HL-60 (cell line): Measurements from ENCODE around the gene UQCR11.

Experiments
- DNase-seq, 2 experiments: peaks; one replicate each; pipeline ENCODE4 v3.0.0-alpha.2; 2010 to 2020; ENCODE audit warnings: low read depth in 1 of 2, low spot score in 1 of 2
- H3K27ac ChIP-seq: fragments of 250-450 bp; sonication (Bioruptor Pico); replicated peaks from 2 replicates; pipeline ENCODE4 v1.5.1; 2020; ENCODE audit warnings: mild to moderate bottlenecking, moderate library complexity
- H3K27me3 ChIP-seq: fragments of 250-450 bp; sonication (Bioruptor Pico); 2 replicates; pipeline ENCODE4 v1.5.1; 2021; ENCODE audit warnings: mild to moderate bottlenecking, moderate library complexity; ENCODE audit not compliant: insufficient read depth, poor library complexity, severe bottlenecking
- H3K4me3 ChIP-seq: replicated peaks from 2 replicates; pipeline ENCODE4 v1.5.1; 2011; ENCODE audit warnings: mild to moderate bottlenecking, control low read depth, low read length; ENCODE audit not compliant: insufficient read depth
- CTCF ChIP-seq: IDR thresholded peaks from one replicate; pipeline ENCODE4 v1.5.1; 2011; ENCODE audit warnings: low read length, control low read depth, inconsistent platforms; ENCODE audit not compliant: insufficient read depth
- GABPA ChIP-seq: IDR thresholded peaks from 2 replicates; pipeline ENCODE4 v1.6.1; 2012; ENCODE audit warnings: low read depth
- POLR2AphosphoS5 ChIP-seq: IDR thresholded peaks from 2 replicates; pipeline ENCODE4 v1.6.1; 2012; ENCODE audit warnings: low read depth
- REST ChIP-seq: IDR thresholded peaks from 2 replicates; pipeline ENCODE4 v1.6.1; 2012; ENCODE audit warnings: low read depth; ENCODE audit not compliant: insufficient replicate concordance
- SPI1 ChIP-seq: IDR thresholded peaks from 2 replicates; pipeline ENCODE4 v1.6.1; 2012; ENCODE audit warnings: low read depth, mild to moderate bottlenecking, borderline replicate concordance

The UQCR11 gene

DNA sequence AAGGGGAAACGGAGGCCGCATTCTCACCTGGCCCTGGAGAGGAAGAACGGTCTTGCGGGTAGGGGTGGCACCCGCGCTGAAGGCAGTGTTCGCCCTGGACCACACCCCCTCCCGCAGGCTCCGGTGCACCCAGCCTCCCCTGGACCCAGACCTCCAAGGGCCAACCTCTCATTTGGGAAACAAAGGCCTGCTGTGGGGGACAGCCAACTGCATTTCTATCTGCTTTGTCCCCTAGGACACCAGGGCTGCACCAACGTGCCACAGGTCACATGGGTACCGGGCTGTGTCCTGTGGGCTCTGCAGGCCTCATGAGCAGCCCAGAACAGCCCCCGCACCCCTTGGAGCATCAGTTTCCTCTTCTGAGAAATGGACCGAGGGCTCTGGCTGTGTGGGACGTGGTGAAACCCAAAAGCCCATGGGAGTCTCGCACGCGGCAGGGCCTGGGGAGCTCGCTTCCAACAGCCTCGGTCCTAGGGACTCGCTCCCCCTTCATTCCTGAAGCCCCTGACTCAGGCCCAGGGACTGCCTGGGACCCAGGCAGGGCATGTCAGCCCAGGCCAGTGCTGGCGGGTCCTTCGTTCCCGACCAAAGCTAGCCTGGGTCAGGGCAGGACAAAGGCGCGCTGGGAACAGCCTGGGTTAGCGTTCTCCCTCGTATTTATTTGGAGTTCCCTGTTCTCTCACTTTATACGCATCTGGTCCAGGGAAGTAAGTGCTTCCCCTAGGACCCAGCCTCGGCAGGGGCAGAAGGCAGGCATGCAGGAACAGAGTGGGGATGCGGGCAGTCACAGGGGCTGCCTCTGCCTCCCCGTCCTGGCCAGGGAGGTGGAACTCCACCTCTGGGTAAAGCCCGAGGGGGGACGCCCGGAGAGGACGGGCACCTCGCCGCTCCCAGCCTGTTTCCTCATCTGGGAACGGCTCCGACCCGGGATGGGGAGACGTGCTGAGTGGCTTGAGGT lies 42.5 kb upstream of the UQCR11 start:
- Histone ChIP-seq H3K4me3 (no peak overlapping the region), H3K27ac (no peak overlapping the region), H3K27me3 (no peaks in the 10 kb centered on the region)
- DNase-seq: no peak
- TF ChIP-seq REST (no peak), SPI1 (no peak), CTCF (no peak), GABPA (no peak), POLR2AphosphoS5 (no peak)

DNA sequence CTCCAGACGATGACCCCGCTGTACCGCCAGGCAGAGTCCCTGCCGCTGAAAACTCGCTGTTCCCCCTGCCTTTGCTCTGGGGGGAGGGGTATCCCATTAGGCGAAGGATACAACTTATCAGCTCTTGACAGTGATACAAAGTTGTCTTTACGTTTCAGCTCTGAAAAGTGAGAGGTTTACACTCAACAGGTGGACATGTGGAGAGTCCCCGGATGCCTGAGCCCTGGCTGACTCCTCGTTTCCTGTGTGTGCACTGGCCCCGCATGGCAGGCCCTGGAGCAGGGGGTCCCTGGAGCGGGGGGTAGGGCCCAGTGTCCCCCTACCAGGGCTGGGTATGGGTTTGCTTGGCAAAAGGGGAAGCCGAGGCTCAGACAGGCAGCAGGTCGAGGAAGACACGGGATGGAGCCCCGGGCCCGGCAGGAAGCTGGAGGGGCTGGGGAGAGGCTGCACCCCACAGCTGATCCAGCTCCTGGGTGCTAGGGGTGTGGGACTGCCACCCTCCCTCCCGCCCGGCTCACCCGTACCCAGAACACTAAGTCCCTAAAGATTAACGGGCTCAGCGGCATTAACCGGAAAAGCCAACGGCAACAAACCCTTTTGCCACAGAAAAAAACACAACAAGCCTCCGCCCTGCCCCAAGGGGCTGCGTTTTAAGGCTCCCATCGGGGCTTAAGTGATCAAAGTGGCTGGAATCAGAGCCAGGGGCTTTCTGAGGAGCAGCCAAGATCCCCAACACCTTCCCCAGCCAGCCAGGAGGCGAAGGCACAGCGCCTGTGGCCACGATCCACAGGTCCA lies 41.6 kb upstream of the UQCR11 start:
- TF ChIP-seq REST: no peak
- Histone ChIP-seq H3K27me3 (no peaks in the 10 kb centered on the region), H3K27ac (no peak overlapping the region), H3K4me3 (no peak overlapping the region)
- no peak for DNase-seq

GRCh38 chr19:1646149-1646548 lies 40.9 kb upstream of the UQCR11 start:
- no peak overlapping the region for H3K27ac ChIP-seq
- no peaks in the 10 kb centered on the region for H3K27me3 ChIP-seq
- TF ChIP-seq POLR2AphosphoS5: no peak
- no peak for TF ChIP-seq CTCF
- TF ChIP-seq REST: no peak
- TF ChIP-seq SPI1: no peak
- TF ChIP-seq GABPA: no peak
- no peak for DNase-seq
- H3K4me3 ChIP-seq: no peak overlapping the region
